ENCODE data around the gene ARHGEF38. TPM values are rescaled to one million over a fixed set of nuclear protein-coding genes. Genes with fewer than 3 reads are reported as not detected.

The ARHGEF38 gene
- total RNA-seq, 1 donor from 2014 or later = not detected

GRCh38 chr4:105550641-105551040 is 1.8 kb upstream of the ARHGEF38 start:
- intact Hi-C loops (cut with DNase I) = no loop called here
- no peak for DNase-seq (ENCODE audit: low spot score)

- intact Hi-C loops (cut with DNase I) = no loop called here
These were observed 3.0 kb downstream of the ARHGEF38 start for GRCh38 chr4:105555409-105555808.

GRCh38 chr4:105556206-105556605 is 3.8 kb downstream of the ARHGEF38 start:
- DNase-seq (ENCODE audit: low spot score) = no peak
- intact Hi-C loops (cut with DNase I) = no loop called here

More at GRCh38 chr4:105555409-105555808, 3.0 kb downstream of the ARHGEF38 start:
- no peak for DNase-seq (ENCODE audit: low spot score)

- DNase-seq (ENCODE audit: low spot score) = no peak
- intact Hi-C loops (cut with DNase I) = no loop called here
These were observed 5.9 kb downstream of the ARHGEF38 start for GRCh38 chr4:105558277-105558676.

- no peak for DNase-seq (ENCODE audit: low spot score)
- intact Hi-C loops (cut with DNase I) = no loop called here
These were observed 8.0 kb downstream of the ARHGEF38 start for GRCh38 chr4:105560421-105560848.

GRCh38 chr4:105563352-105563751 is 10.9 kb downstream of the ARHGEF38 start:
- no peak for DNase-seq (ENCODE audit: low spot score)
- intact Hi-C loops (cut with DNase I) = no loop called here

- no peak for DNase-seq (ENCODE audit: low spot score)
- intact Hi-C loops (cut with DNase I) = no loop called here
These were observed 16.2 kb downstream of the ARHGEF38 start for GRCh38 chr4:105568584-105568983.

- DNase-seq (ENCODE audit: low spot score) = no peak
- intact Hi-C loops (cut with DNase I) = no loop called here
These were observed 16.8 kb downstream of the ARHGEF38 start for GRCh38 chr4:105569057-105569865.

GRCh38 chr4:105569866-105570236 is 17.4 kb downstream of the ARHGEF38 start:
- intact Hi-C loops (cut with DNase I) = no loop called here
- DNase-seq (ENCODE audit: low spot score) = no peak

GRCh38 chr4:105572296-105572695 is 19.9 kb downstream of the ARHGEF38 start:
- no peak for DNase-seq (ENCODE audit: low spot score)
- intact Hi-C loops (cut with DNase I) = no loop called here

GRCh38 chr4:105586638-105587328 is 34.4 kb downstream of the ARHGEF38 start:
- intact Hi-C loops (cut with DNase I) = no loop called here

GRCh38 chr4:105587841-105588240 is 35.4 kb downstream of the ARHGEF38 start:
- no peak for DNase-seq (ENCODE audit: low spot score)
- intact Hi-C loops (cut with DNase I) = no loop called here

More at GRCh38 chr4:105586638-105587328, 34.4 kb downstream of the ARHGEF38 start:
- DNase-seq (ENCODE audit: low spot score) = no peak

- intact Hi-C loops (cut with DNase I) = no loop called here
- DNase-seq (ENCODE audit: low spot score) = no peak
These were observed 35.8 kb downstream of the ARHGEF38 start for GRCh38 chr4:105588252-105588651.

GRCh38 chr4:105591573-105591972 is 39.2 kb downstream of the ARHGEF38 start:
- intact Hi-C loops (cut with DNase I) = no loop called here
- DNase-seq (ENCODE audit: low spot score) = no peak

GRCh38 chr4:105594099-105595010 is 41.9 kb downstream of the ARHGEF38 start:
- intact Hi-C loops (cut with DNase I) = no loop called here

GRCh38 chr4:105596684-105597083 is 44.3 kb downstream of the ARHGEF38 start:
- intact Hi-C loops (cut with DNase I) = no loop called here
- no peak for DNase-seq (ENCODE audit: low spot score)

More at GRCh38 chr4:105594099-105595010, 41.9 kb downstream of the ARHGEF38 start:
- no peak for DNase-seq (ENCODE audit: low spot score)

GRCh38 chr4:105598052-105598451 is 45.6 kb downstream of the ARHGEF38 start:
- DNase-seq (ENCODE audit: low spot score) = no peak
- intact Hi-C loops (cut with DNase I) = no loop called here

- intact Hi-C loops (cut with DNase I) = no loop called here
- no peak for DNase-seq (ENCODE audit: low spot score)
These were observed 46.4 kb downstream of the ARHGEF38 start for GRCh38 chr4:105598787-105599186.

- intact Hi-C loops (cut with DNase I) = no loop called here
- DNase-seq (ENCODE audit: low spot score) = no peak
These were observed 47.1 kb downstream of the ARHGEF38 start for GRCh38 chr4:105599482-105599881.
